ENCODE measurements around the gene SLC10A3. TPM values are rescaled to one million over a fixed set of nuclear protein-coding genes. Genes with fewer than 3 reads are reported as not detected.

SLC10A3 gene
- total and polyA plus RNA-seq, 2 donors (not counting 3 experiments of a cell fraction or from before 2014, with no cell fraction given): 21.9 to 22.6 TPM

- ChIA-PET POLR2A (interaction anchor here (1.4 kb wide), 1 partner anchor 11 kb away, joined by 6 read pairs; the partner anchor contains the start of gene FAM3A), CTCF (interaction anchor here (0.6 to 1.8 kb wide), 16 partner anchors 10 to 514 kb away, joined by 3 to 21 read pairs (median 4); partner anchors contain the start of genes DNASE1L1, FAM3A, FAM50A and G6PD)
- peak overlapping the region; percentile 32 for H3K4me2 ChIP-seq (ENCODE audit: insufficient read depth, low read length)
- dilution Hi-C loops (cut with MboI; ENCODE audit: extremely low pct_ligation_motif_present, low sequenced_read_pairs): no loop called here
- no peaks in the 10 kb centered on the region for H3K79me2 ChIP-seq (ENCODE audit: control insufficient read depth, insufficient read depth, low read length)
- peak overlapping the region; percentile 29 for H3K9ac ChIP-seq (replicated peaks; ENCODE audit: extremely low read depth, insufficient read depth, low read length)
- H4K20me1 ChIP-seq (replicated peaks; ENCODE audit: control insufficient read depth, extremely low read depth, insufficient read depth, low read length): no peaks in the 10 kb centered on the region
- H3K4me1 ChIP-seq (ENCODE audit: control insufficient read depth, extremely low read depth, insufficient read depth, low read length): peaks cover 4% of the 10 kb centered on the region
- H2AFZ ChIP-seq (ENCODE audit: low read depth, low read length): no peak overlapping the region
- H3K4me3 ChIP-seq (replicated peaks in 1 of 3; ENCODE audit: insufficient read depth in 1 of 3, low read depth in 1 of 3, low read length in 3 of 3): peak overlapping the region in 1 of 3 experiments; percentile 22
- peak; percentile 37 to 43 for TF ChIP-seq CTCF (IDR thresholded peaks at IDR 0.05; ENCODE audit: extremely low read depth in 1 of 2, insufficient read depth in 1 of 2, low read depth in 1 of 2, low read length in 2 of 2)
- TF ChIP-seq FOS (IDR thresholded peaks at IDR 0.05; ENCODE audit: borderline replicate concordance, insufficient read depth, low read length): no peak
- FAIRE-seq: peak; percentile 98
- peaks cover 0 to under 1% of the 10 kb centered on the region in 2 experiments for H3K36me3 ChIP-seq (ENCODE audit: control insufficient read depth in 2 of 2, extremely low read depth in 1 of 2, insufficient read depth in 2 of 2, low read length in 2 of 2)
- no peaks in the 10 kb centered on the region for H3K9me3 ChIP-seq (replicated peaks; ENCODE audit: control insufficient read depth, insufficient read depth, low read length)
- H3K27me3 ChIP-seq (ENCODE audit: control insufficient read depth in 2 of 2, insufficient read depth in 2 of 2, low read length in 2 of 2): no peaks in the 10 kb centered on the region
- H3K9me1 ChIP-seq (replicated peaks; ENCODE audit: control insufficient read depth, extremely low read depth, insufficient read depth, low read length): no peaks in the 10 kb centered on the region
- intact Hi-C loops (cut with micrococcal nuclease): loop anchor here (5.0 kb wide), 1 partner anchor 120 kb away; the partner anchor contains the start of gene DNASE1L1
- DNase-seq (ENCODE audit: low read depth, low spot score): peak; percentile 71
- BruUV-seq (replicated peaks): TSS peak; percentile 25
- peak overlapping the region; percentile 22 for H3K27ac ChIP-seq (ENCODE audit: insufficient read depth, low read depth, low read length)
Observed at GRCh38 chrX:154526901-154527675, 36.7 kb upstream of the SLC10A3 start.
